Endothelial cell of umbilical vein (primary cell): ENCODE results near the gene WTAP. TPM values are rescaled to one million over a fixed set of nuclear protein-coding genes. Genes with fewer than 3 reads are reported as not detected.

ENCODE experiments used
- BruUV-seq: library from RNA; stranded (reverse); fragments of 400-500 nt; replicated peaks from 2 replicates; lab custom pipeline; 2021; lab: Mats Ljungman, UMichigan
- CTCF ChIA-PET: fragments of 300-600, 350-600 bp; sonication (Branson Sonifier 250); formaldehyde crosslinking; loops from one replicate; lab custom pipeline; 2021; ENCODE audit warnings: antibody characterized with exemption, inconsistent platforms; lab: Charles Lee
- POLR2A ChIA-PET: fragments of 300-600, 350-600 bp; sonication (Branson Sonifier 250); formaldehyde crosslinking; loops from one replicate; lab custom pipeline; 2021; ENCODE audit warnings: antibody characterized with exemption, inconsistent platforms; lab: Charles Lee
- DNase-seq: peaks from one replicate; pipeline ENCODE4 v3.0.0-alpha.2; 2011; ENCODE audit warnings: low read depth, low spot score
- FAIRE-seq: peaks from 2 replicates; lab custom pipeline; 2011; peaks lifted over from hg19 to GRCh38; lab: Jason Lieb, UNC
- H2AFZ ChIP-seq: 2 replicates; pipeline ENCODE4 v1.6.0; 2012; ENCODE audit warnings: low read depth, low read length, control low read depth, inconsistent platforms
- H3K27ac ChIP-seq: 2 replicates; pipeline ENCODE4 v1.5.1; 2011; ENCODE audit warnings: low read depth, mild to moderate bottlenecking, control low read depth, low read length, moderate library complexity; ENCODE audit not compliant: insufficient read depth
- H3K27me3 ChIP-seq, 2 experiments: 2 replicates each; pipeline versions ENCODE4 v1.6.0 to v1.6.1; 2011; ENCODE audit warnings: low read length in 2 of 2, mixed read lengths in 1 of 2; ENCODE audit not compliant: control insufficient read depth in 2 of 2, insufficient read depth in 2 of 2
- H3K36me3 ChIP-seq, 2 experiments: 2 replicates in 1 of 2; 3 replicates in 1 of 2; pipeline ENCODE4 v1.5.1; 2011; ENCODE audit warnings: low read length in 2 of 2, mild to moderate bottlenecking in 1 of 2, moderate library complexity in 1 of 2; ENCODE audit not compliant: control insufficient read depth in 2 of 2, insufficient read depth in 2 of 2; ENCODE audit errors: extremely low read depth in 1 of 2
- H3K4me1 ChIP-seq: 3 replicates; pipeline ENCODE4 v1.5.1; 2011; ENCODE audit warnings: mild to moderate bottlenecking, low read length; ENCODE audit not compliant: control insufficient read depth, insufficient read depth; ENCODE audit errors: extremely low read depth
- H3K4me2 ChIP-seq: 2 replicates; pipeline ENCODE4 v1.6.1; 2011; ENCODE audit warnings: low read length, control low read depth, mixed read lengths; ENCODE audit not compliant: insufficient read depth
- H3K4me3 ChIP-seq, 3 experiments: fragments of 200-600 bp in 1 of 3; sonication (generic), shearing (Covaris generic) in 1 of 3; replicated peaks in 1 of 3; 2 replicates each; pipeline ENCODE4 v1.5.1; 2011 to 2016; ENCODE audit warnings: control low read depth in 3 of 3, low read length in 3 of 3, mild to moderate bottlenecking in 2 of 3, inconsistent platforms in 1 of 3, low read depth in 1 of 3, moderate library complexity in 1 of 3; ENCODE audit not compliant: insufficient read depth in 1 of 3
- H3K79me2 ChIP-seq: 2 replicates; pipeline ENCODE4 v1.6.0; 2012; ENCODE audit warnings: low read length, inconsistent platforms; ENCODE audit not compliant: control insufficient read depth, insufficient read depth
- H3K9ac ChIP-seq: replicated peaks from 2 replicates; pipeline ENCODE3; 2011; ENCODE audit warnings: low read length, control low read depth; ENCODE audit not compliant: insufficient read depth; ENCODE audit errors: extremely low read depth
- H3K9me1 ChIP-seq: replicated peaks from 3 replicates; pipeline ENCODE4 v1.6.0; 2011; ENCODE audit warnings: mild to moderate bottlenecking, low read length; ENCODE audit not compliant: control insufficient read depth, insufficient read depth; ENCODE audit errors: extremely low read depth
- H3K9me3 ChIP-seq: replicated peaks from 2 replicates; pipeline ENCODE4 v1.5.1; 2012; ENCODE audit warnings: low read length, inconsistent platforms; ENCODE audit not compliant: control insufficient read depth, insufficient read depth
- H4K20me1 ChIP-seq: replicated peaks from 2 replicates; pipeline ENCODE3; 2011; ENCODE audit warnings: mild to moderate bottlenecking, low read length; ENCODE audit not compliant: control insufficient read depth, insufficient read depth; ENCODE audit errors: extremely low read depth
- EZH2 ChIP-seq: IDR thresholded peaks from 2 replicates; pipeline ENCODE4 v1.6.1; 2012; ENCODE audit warnings: borderline replicate concordance, low read depth, mild to moderate bottlenecking, moderate library complexity, low read length, inconsistent platforms; ENCODE audit not compliant: severe bottlenecking
- FOS ChIP-seq: IDR thresholded peaks from 2 replicates; pipeline ENCODE4 v1.6.1; 2011; ENCODE audit warnings: mild to moderate bottlenecking, low read length, moderate library complexity, borderline replicate concordance; ENCODE audit not compliant: insufficient read depth
- GATA2 ChIP-seq: IDR thresholded peaks from 2 replicates; pipeline ENCODE4 v1.7.0; 2011; ENCODE audit warnings: low read depth, mild to moderate bottlenecking, moderate library complexity, mixed read lengths, low read length; ENCODE audit not compliant: insufficient read length, insufficient read depth
- JUN ChIP-seq: IDR thresholded peaks from 2 replicates; pipeline ENCODE4 v1.6.1; 2011; ENCODE audit warnings: borderline replicate concordance, low read depth; ENCODE audit not compliant: insufficient read length, insufficient read depth
- POLR2A ChIP-seq: IDR thresholded peaks from 2 replicates; pipeline ENCODE4 v1.6.1; 2012; ENCODE audit warnings: low read depth, mild to moderate bottlenecking, control low read depth, low read length
- POLR2AphosphoS5 ChIP-seq: IDR thresholded peaks from 2 replicates; pipeline ENCODE4 v1.6.1; 2012; ENCODE audit warnings: low read depth, mild to moderate bottlenecking, control low read depth, low read length, moderate library complexity; ENCODE audit not compliant: insufficient read depth
- dilution Hi-C: fragments of 300-500 bp; cut with MboI; formaldehyde crosslinking; loops from one replicate; pipeline ENCODE4 v1.15.0; 2019; ENCODE audit warnings: low sequenced_read_pairs; ENCODE audit not compliant: extremely low pct_ligation_motif_present
- intact Hi-C: fragments of 100-400 bp; cut with micrococcal nuclease; formaldehyde crosslinking; loops from one replicate; pipeline ENCODE4 v1.10.0; 2022
- polyA plus RNA-seq, 4 experiments: library from polyadenylated mRNA; depleted of rRNA in 3 of 4; stranded (reverse) in 3 of 4; unstranded in 1 of 4; fragments of >200 nt; gene quantifications; 2 replicates each; pipeline versions ENCODE4 v1.2.1 to v1.2.3, GENCODE V29; 2011 to 2012; ENCODE audit warnings: missing spikeins in 1 of 4
- total RNA-seq: library from RNA; stranded (reverse); gene quantifications from 2 replicates; pipeline ENCODE4 v1.2.3, GENCODE V29; 2021
- TF ChIP-seq, protein P1 (sequence below), 2 donors: IDR thresholded peaks; 1 replicate in 1 of 2; 2 replicates in 1 of 2; pipeline ENCODE4 v1.5.1; 2011; ENCODE audit warnings: low read length in 2 of 2, mild to moderate bottlenecking in 2 of 2, moderate library complexity in 2 of 2, control low read depth in 1 of 2, inconsistent platforms in 1 of 2, low read depth in 1 of 2; ENCODE audit not compliant: insufficient read depth in 1 of 2; ENCODE audit errors: extremely low read depth in 1 of 2

The WTAP gene
- total and polyA plus RNA-seq, 2 donors (not counting 3 experiments of a cell fraction or from before 2014, with no cell fraction given) = 21.7 to 81.6 TPM

DNA sequence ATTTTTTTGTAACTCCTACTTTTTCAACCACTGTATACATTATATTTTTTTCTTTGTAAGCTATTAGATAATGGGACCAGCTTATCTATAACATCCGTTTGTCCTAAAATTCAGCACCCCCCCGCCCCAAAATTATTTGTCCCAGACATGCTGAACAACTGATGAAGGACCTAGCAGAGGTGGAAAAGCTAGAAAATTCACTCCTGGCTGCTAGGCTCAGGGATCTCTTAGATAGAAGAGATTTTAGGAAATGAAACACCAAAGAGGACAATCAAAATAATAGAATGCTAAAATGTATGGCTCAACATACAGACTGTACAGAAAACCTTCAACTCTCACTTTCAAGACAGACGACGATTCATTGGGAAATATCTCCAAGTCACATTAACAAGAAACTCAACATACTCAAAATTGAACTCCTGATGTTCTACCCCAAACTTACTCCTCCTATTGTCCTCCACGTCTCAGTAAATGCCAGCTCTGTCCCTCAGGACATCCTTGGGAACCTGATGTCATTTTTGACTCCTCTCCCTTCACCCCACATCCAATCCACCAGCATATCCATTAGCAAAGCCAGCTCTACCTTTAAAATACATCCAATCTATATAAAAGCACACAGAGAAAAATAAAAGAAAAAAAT lies 38.9 kb upstream of the WTAP start:
- Histone ChIP-seq H3K4me1 (peaks cover 16% of the 10 kb centered on the region), H3K79me2 (peaks cover 13% of the 10 kb centered on the region), H3K4me3 (no peak overlapping the region), H3K27ac (no peak overlapping the region), H3K9me1 (no peaks in the 10 kb centered on the region), H3K27me3 (no peaks in the 10 kb centered on the region), H3K9ac (no peak overlapping the region), H2AFZ (no peak overlapping the region), H4K20me1 (no peaks in the 10 kb centered on the region), H3K4me2 (no peak overlapping the region), H3K9me3 (no peaks in the 10 kb centered on the region), H3K36me3 (peaks cover 2 to 3% of the 10 kb centered on the region in 2 experiments)
- intact Hi-C loops = no loop called here
- CTCF ChIA-PET = interaction anchor here (2.1 kb wide), 1 partner anchor 33 kb away, joined by 5 read pairs; no protein-coding TSS in a partner anchor
- no peak for FAIRE-seq
- TF ChIP-seq FOS (no peak), POLR2AphosphoS5 (no peak), JUN (no peak), EZH2 (no peak), POLR2A (no peak), GATA2 (no peak)
- TF ChIP-seq, protein P1, sequence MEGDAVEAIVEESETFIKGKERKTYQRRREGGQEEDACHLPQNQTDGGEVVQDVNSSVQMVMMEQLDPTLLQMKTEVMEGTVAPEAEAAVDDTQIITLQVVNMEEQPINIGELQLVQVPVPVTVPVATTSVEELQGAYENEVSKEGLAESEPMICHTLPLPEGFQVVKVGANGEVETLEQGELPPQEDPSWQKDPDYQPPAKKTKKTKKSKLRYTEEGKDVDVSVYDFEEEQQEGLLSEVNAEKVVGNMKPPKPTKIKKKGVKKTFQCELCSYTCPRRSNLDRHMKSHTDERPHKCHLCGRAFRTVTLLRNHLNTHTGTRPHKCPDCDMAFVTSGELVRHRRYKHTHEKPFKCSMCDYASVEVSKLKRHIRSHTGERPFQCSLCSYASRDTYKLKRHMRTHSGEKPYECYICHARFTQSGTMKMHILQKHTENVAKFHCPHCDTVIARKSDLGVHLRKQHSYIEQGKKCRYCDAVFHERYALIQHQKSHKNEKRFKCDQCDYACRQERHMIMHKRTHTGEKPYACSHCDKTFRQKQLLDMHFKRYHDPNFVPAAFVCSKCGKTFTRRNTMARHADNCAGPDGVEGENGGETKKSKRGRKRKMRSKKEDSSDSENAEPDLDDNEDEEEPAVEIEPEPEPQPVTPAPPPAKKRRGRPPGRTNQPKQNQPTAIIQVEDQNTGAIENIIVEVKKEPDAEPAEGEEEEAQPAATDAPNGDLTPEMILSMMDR (IDR thresholded peaks at IDR 0.05; ENCODE audit: extremely low read depth in 1 of 2, insufficient read depth in 1 of 2, low read depth in 1 of 2, low read length in 2 of 2) = no peak
- dilution Hi-C loops = no loop called here
- BruUV-seq = no TSS peak
- no peak for DNase-seq
- POLR2A ChIA-PET = no interaction called here
